Breast epithelium (tissue), 4 donors: Measurements from ENCODE around the gene FMC1. TPM values are rescaled to one million over a fixed set of nuclear protein-coding genes. Genes with fewer than 3 reads are reported as not detected.

Source experiments
- DNase-seq, 2 donors: peaks; one replicate each; pipeline ENCODE4 v3.0.0-alpha.2; 2019; ENCODE audit warnings: low spot score in 2 of 2
- H3K27ac ChIP-seq, 2 donors: fragments of 200-600 bp; sonication (generic) in 1 of 2; one replicate each; pipeline ENCODE4 v1.5.1; 2016 to 2019; ENCODE audit warnings: mild to moderate bottlenecking in 1 of 2
- H3K27me3 ChIP-seq, 2 donors: fragments of 200-600 bp; sonication (generic) in 1 of 2; one replicate each; pipeline versions ENCODE4 v1.5.1 to v1.6.0; 2017 to 2019; ENCODE audit warnings: control low read depth in 1 of 2, mild to moderate bottlenecking in 1 of 2
- H3K36me3 ChIP-seq: fragments of 200-600 bp; one replicate; pipeline ENCODE4 v1.5.1; 2019
- H3K4me1 ChIP-seq, 2 donors: fragments of 200-600 bp; sonication (generic); one replicate each; pipeline ENCODE4 v1.5.1; 2016 to 2019; ENCODE audit warnings: control low read depth in 1 of 2
- H3K4me3 ChIP-seq, 3 donors: fragments of 200-600 bp; sonication (generic); 1 replicate in 2 of 3; 2 replicates in 1 of 3; pipeline ENCODE4 v1.5.1; 2016 to 2019; ENCODE audit warnings: mild to moderate bottlenecking in 3 of 3, moderate library complexity in 2 of 3
- H3K9me3 ChIP-seq, 2 donors: fragments of 200-600 bp; sonication (generic) in 1 of 2; one replicate each; pipeline ENCODE4 v1.5.1; 2016 to 2019; ENCODE audit warnings: control low read depth in 1 of 2
- POLR2A ChIP-seq: fragments of 450-650 bp; IDR thresholded peaks from one replicate; pipeline ENCODE4 v1.6.1; 2016; ENCODE audit warnings: antibody characterized with exemption, mild to moderate bottlenecking, moderate library complexity
- POLR2AphosphoS5 ChIP-seq, 3 donors: sonication (generic); formaldehyde crosslinking; IDR thresholded peaks; one replicate each; pipeline ENCODE4 v1.6.1; 2017; ENCODE audit warnings: antibody characterized with exemption in 3 of 3
- intact Hi-C: fragments of 100-400 bp; cut with DNase I; formaldehyde crosslinking; loops from one replicate; pipeline ENCODE4 v1.15.1; 2023; ENCODE audit warnings: low total_unique reads
- total RNA-seq, 3 donors: library from RNA; depleted of rRNA; stranded (reverse); fragments of >200 nt; gene quantifications; one replicate each; pipeline ENCODE4 v1.1.0, GENCODE V29; 2016
- TF ChIP-seq, protein P1 (sequence below), 3 donors: fragments of 450-650 bp; IDR thresholded peaks; one replicate each; pipeline ENCODE4 v1.5.1; 2016 to 2017; ENCODE audit warnings: antibody characterized with exemption in 3 of 3, mild to moderate bottlenecking in 3 of 3, moderate library complexity in 3 of 3

The FMC1 gene, protein sequence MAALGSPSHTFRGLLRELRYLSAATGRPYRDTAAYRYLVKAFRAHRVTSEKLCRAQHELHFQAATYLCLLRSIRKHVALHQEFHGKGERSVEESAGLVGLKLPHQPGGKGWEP
- total RNA-seq, result 10 to 100 TPM; 12.5 to 13.9 (median 13.5) TPM

DNA sequence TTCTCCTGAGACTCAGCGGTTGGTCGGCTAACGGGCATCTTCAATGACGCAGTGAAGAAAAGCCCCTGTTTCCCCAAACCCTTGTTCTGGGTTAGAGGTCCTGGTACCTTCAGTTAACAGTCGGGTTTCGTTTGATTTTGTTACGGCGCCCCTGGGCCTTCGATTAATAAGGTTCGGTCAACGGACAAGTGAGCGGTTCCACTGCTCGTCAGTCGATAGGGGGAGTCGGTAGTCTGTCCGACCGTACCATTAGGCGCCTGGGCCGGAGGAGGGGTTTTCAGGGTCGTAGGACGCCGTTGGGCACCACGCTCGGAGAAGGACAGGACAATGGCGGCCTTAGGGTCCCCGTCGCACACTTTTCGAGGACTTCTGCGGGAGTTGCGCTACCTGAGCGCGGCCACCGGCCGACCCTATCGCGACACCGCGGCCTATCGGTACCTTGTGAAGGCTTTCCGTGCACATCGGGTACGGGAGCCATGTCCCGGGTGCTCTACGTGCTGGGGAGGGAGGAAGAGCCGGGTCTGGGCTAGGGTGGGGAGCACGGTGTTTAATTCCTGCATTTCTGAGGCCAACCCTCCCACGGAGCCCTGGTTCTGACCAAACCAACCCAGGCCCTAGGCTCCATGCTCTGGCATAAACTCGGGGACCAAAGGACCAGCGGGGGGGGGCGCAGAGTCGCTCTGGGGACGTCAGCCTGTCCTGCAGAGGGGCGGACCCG lies at the start of gene FMC1:
TSS of gene FMC1 (plus strand) at position 280 of the 718 bp plus-strand sequence. CDS start at position 328, 48 bp downstream.
- intact Hi-C loops, result loop anchor here (5.0 kb wide), 1 partner anchor 1339 kb away; the partner anchor contains the start of gene CREB3L2
- no peaks in the 10 kb centered on the region for H3K9me3 ChIP-seq
- no peaks in the 10 kb centered on the region for H3K27me3 ChIP-seq
- H3K27ac ChIP-seq, result peak within 1 kb of the TSS; percentile 100
- H3K4me3 ChIP-seq, result peak within 1 kb of the TSS; percentile 92 to 97 (median 93)
- H3K36me3 ChIP-seq, result no peaks in the 10 kb centered on the region
- peaks cover 3 to 7% of the 10 kb centered on the region in 2 donors for H3K4me1 ChIP-seq
- peak; percentile 94 to 95 for DNase-seq
- TF ChIP-seq POLR2A (no peak), POLR2AphosphoS5 (IDR thresholded peaks at IDR 0.05) (peak; percentile 74 to 92 (median 83))
- TF ChIP-seq, protein P1, sequence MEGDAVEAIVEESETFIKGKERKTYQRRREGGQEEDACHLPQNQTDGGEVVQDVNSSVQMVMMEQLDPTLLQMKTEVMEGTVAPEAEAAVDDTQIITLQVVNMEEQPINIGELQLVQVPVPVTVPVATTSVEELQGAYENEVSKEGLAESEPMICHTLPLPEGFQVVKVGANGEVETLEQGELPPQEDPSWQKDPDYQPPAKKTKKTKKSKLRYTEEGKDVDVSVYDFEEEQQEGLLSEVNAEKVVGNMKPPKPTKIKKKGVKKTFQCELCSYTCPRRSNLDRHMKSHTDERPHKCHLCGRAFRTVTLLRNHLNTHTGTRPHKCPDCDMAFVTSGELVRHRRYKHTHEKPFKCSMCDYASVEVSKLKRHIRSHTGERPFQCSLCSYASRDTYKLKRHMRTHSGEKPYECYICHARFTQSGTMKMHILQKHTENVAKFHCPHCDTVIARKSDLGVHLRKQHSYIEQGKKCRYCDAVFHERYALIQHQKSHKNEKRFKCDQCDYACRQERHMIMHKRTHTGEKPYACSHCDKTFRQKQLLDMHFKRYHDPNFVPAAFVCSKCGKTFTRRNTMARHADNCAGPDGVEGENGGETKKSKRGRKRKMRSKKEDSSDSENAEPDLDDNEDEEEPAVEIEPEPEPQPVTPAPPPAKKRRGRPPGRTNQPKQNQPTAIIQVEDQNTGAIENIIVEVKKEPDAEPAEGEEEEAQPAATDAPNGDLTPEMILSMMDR (IDR thresholded peaks at IDR 0.05), result peak; percentile 65 to 69 (median 68)

DNA sequence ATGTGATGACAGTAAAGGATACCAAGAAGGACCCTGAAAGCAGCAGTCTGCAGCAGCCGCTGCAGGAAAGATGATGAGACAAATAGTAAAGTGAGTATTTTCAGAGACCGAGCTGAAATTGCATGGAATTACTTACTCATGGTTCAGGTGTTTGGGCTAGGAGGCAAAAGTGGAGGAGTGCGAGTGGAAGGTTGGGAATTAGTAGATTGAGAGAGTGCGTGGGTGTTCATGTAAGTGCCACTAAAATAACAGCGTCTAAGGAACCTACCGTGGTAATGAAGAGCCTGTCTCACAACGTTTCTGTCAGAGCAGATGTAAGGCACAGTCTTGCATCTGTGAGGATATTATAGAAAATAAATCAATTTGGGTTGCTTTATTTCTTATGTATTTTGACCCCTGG lies 48.3 kb upstream of the FMC1 start:
- TF ChIP-seq POLR2AphosphoS5 (IDR thresholded peaks at IDR 0.05) (no peak), POLR2A (no peak)
- TF ChIP-seq, protein P1 (IDR thresholded peaks at IDR 0.05), result no peak
- H3K4me1 ChIP-seq, result no peaks in the 10 kb centered on the region
- H3K36me3 ChIP-seq, result no peaks in the 10 kb centered on the region
- no peaks in the 10 kb centered on the region for H3K27me3 ChIP-seq
- DNase-seq, result no peak
- intact Hi-C loops, result no loop called here
- no peak overlapping the region for H3K4me3 ChIP-seq
- no peak overlapping the region for H3K27ac ChIP-seq
- no peaks in the 10 kb centered on the region for H3K9me3 ChIP-seq

DNA sequence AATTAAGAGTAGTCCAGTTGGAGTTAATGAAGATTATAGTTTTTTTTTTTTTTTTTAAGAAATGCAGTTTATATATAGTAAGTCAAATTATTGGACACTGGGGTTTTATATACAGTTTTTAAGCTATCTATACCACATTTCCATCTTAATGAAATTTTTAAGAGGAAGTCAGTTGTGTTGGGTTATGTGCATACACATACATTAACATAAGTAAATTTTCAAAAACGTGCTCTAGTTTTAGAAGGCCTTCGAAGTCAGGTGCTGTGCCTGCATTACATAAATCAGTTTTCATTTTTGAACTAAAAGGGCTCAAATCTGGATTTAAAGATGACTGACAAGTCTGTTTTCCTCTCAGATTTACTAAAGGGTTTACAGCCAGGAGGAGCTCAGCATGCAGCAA lies 47.6 kb upstream of the FMC1 start:
- Histone ChIP-seq H3K4me1 (no peaks in the 10 kb centered on the region), H3K27me3 (no peaks in the 10 kb centered on the region), H3K4me3 (no peak overlapping the region), H3K9me3 (no peaks in the 10 kb centered on the region), H3K27ac (no peak overlapping the region), H3K36me3 (no peaks in the 10 kb centered on the region)
- no peak for TF ChIP-seq POLR2AphosphoS5 (IDR thresholded peaks at IDR 0.05)
- no peak for TF ChIP-seq POLR2A
- TF ChIP-seq, protein P1 (IDR thresholded peaks at IDR 0.05), result no peak
- no peak for DNase-seq
- intact Hi-C loops, result no loop called here

DNA sequence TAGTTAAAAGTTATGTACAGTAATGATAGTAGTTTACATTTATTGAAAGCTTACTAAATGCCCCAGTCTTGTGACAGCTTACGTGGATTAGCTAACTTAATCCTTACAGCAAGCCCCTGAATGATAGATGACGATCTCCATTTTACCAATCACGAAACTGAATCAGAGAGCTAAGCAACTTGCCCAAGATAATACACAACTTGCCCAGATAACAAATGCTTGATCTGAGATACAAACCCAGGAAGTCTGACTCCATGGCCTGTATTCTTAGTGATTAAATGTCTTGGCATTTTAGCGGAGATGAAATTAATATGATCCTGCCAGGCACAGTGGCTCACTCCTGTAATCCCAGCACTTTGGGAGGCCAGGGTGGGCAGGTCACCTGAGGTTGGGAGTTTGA lies 46.9 kb upstream of the FMC1 start:
- no peaks in the 10 kb centered on the region for H3K36me3 ChIP-seq
- DNase-seq, result no peak
- H3K4me1 ChIP-seq, result no peaks in the 10 kb centered on the region
- H3K4me3 ChIP-seq, result no peak overlapping the region
- no peaks in the 10 kb centered on the region for H3K27me3 ChIP-seq
- no peak for TF ChIP-seq POLR2AphosphoS5 (IDR thresholded peaks at IDR 0.05)
- TF ChIP-seq, protein P1 (IDR thresholded peaks at IDR 0.05), result no peak
- no peak for TF ChIP-seq POLR2A
- H3K9me3 ChIP-seq, result no peaks in the 10 kb centered on the region
- intact Hi-C loops, result no loop called here
- H3K27ac ChIP-seq, result no peak overlapping the region

DNA sequence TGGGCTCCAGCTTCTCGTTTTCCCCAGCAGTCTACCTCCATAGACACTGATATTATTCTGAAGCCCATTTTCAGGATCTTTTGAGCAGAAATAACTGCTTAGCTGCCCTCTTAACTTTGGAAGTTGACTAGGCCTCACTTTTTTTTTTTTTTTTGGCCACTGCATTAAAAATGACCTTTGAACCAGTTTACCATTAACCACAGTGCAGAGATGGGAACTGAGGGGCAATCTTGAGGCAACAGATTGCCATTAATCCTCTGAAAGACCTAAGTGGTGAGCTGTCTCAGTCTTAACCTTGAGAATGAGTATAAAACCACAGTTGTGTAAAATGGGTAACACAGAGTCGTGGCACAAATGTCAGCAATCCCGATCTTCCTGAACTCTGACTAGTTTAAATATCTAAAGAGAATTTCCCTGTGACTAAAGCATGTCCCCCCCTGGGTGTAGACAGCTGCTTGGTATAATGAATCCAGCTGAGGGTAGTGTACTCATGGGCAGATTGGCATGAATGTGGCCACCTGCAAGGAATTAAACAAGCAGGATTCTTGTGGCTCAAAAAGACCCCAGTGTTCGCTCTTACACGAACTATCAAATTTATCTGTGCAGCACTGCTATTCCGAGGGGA lies 46.1 kb upstream of the FMC1 start:
- no peak for DNase-seq
- Histone ChIP-seq H3K4me1 (no peaks in the 10 kb centered on the region), H3K27ac (no peak overlapping the region), H3K9me3 (no peaks in the 10 kb centered on the region), H3K27me3 (no peaks in the 10 kb centered on the region), H3K36me3 (no peaks in the 10 kb centered on the region), H3K4me3 (no peak overlapping the region)
- intact Hi-C loops, result no loop called here
- TF ChIP-seq POLR2A (no peak), POLR2AphosphoS5 (IDR thresholded peaks at IDR 0.05) (no peak)
- TF ChIP-seq, protein P1 (IDR thresholded peaks at IDR 0.05), result no peak
